ENCODE results near the gene SMG9.

Gene SMG9

GRCh38 chr19:43697295-43697694, 57.5 kb downstream of the SMG9 start:
- no peak overlapping the region for H3K4me3 ChIP-seq (replicated peaks in 1 of 2; ENCODE audit: low read depth in 2 of 2, low read length in 2 of 2)
- TF ChIP-seq CTCF (IDR thresholded peaks at IDR 0.05; ENCODE audit: low read depth, low read length), result no peak
- no peak for DNase-seq (ENCODE audit: low read depth in 2 of 2)

GRCh38 chr19:43695985-43696704, 58.6 kb downstream of the SMG9 start:
- no peak for DNase-seq (ENCODE audit: low read depth in 2 of 2)
- TF ChIP-seq CTCF (IDR thresholded peaks at IDR 0.05; ENCODE audit: low read depth, low read length), result no peak
- no peak overlapping the region for H3K4me3 ChIP-seq (replicated peaks in 1 of 2; ENCODE audit: low read depth in 2 of 2, low read length in 2 of 2)

- DNase-seq (ENCODE audit: low read depth in 2 of 2), result no peak
- no peak for TF ChIP-seq CTCF (IDR thresholded peaks at IDR 0.05; ENCODE audit: low read depth, low read length)
- no peak overlapping the region for H3K4me3 ChIP-seq (replicated peaks in 1 of 2; ENCODE audit: low read depth in 2 of 2, low read length in 2 of 2)
Observed at GRCh38 chr19:43694553-43694952, 60.2 kb downstream of the SMG9 start.

GRCh38 chr19:43692877-43693276, 61.9 kb downstream of the SMG9 start:
- no peak for TF ChIP-seq CTCF (IDR thresholded peaks at IDR 0.05; ENCODE audit: low read depth, low read length)
- H3K4me3 ChIP-seq (replicated peaks in 1 of 2; ENCODE audit: low read depth in 2 of 2, low read length in 2 of 2), result no peak overlapping the region
- no peak for DNase-seq (ENCODE audit: low read depth in 2 of 2)

- DNase-seq (ENCODE audit: low read depth in 2 of 2), result no peak
- no peak overlapping the region for H3K4me3 ChIP-seq (replicated peaks in 1 of 2; ENCODE audit: low read depth in 2 of 2, low read length in 2 of 2)
- no peak for TF ChIP-seq CTCF (IDR thresholded peaks at IDR 0.05; ENCODE audit: low read depth, low read length)
Observed at GRCh38 chr19:43692385-43692784, 62.4 kb downstream of the SMG9 start.

GRCh38 chr19:43691755-43692154, 63.0 kb downstream of the SMG9 start:
- DNase-seq (ENCODE audit: low read depth in 2 of 2), result no peak
- no peak for TF ChIP-seq CTCF (IDR thresholded peaks at IDR 0.05; ENCODE audit: low read depth, low read length)
- H3K4me3 ChIP-seq (replicated peaks in 1 of 2; ENCODE audit: low read depth in 2 of 2, low read length in 2 of 2), result no peak overlapping the region

GRCh38 chr19:43690890-43691289, 63.9 kb downstream of the SMG9 start:
- no peak for TF ChIP-seq CTCF (IDR thresholded peaks at IDR 0.05; ENCODE audit: low read depth, low read length)
- H3K4me3 ChIP-seq (replicated peaks in 1 of 2; ENCODE audit: low read depth in 2 of 2, low read length in 2 of 2), result no peak overlapping the region
- DNase-seq (ENCODE audit: low read depth in 2 of 2), result no peak

Measured in cardiac fibroblast (primary cell).